ENCODE results near the gene CFHR5.
A peak's percentile ranks its signal among the peaks of the same experiment; 100 is the strongest.

The CFHR5 gene

DNA sequence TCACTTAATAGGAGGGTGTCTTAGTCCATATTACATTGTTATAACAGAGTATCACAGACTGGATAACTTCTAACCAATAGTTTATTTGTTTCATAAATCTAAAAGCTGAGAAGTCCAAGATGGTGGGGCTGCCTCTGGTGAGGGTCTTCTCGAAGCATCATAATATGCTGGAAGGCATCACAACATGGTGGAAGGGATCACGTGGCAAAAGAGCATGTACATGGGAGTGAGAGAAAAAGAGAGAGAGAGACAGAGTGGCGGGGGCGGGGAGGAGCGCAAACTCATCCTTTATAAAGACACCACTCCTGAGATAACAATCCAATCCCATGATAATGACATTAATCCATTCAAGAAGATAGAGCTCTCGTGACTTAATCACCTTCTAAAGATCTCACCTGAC lies 31.5 kb downstream of the CFHR5 start:
- TF ChIP-seq, protein P1, sequence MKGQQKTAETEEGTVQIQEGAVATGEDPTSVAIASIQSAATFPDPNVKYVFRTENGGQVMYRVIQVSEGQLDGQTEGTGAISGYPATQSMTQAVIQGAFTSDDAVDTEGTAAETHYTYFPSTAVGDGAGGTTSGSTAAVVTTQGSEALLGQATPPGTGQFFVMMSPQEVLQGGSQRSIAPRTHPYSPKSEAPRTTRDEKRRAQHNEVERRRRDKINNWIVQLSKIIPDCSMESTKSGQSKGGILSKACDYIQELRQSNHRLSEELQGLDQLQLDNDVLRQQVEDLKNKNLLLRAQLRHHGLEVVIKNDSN (IDR thresholded peaks at IDR 0.05) = no peak
- TF ChIP-seq TCF12 (IDR thresholded peaks at IDR 0.05; ENCODE audit: low read depth) (no peak), RAD21 (IDR thresholded peaks at IDR 0.05; ENCODE audit: low read depth) (no peak), CEBPB (IDR thresholded peaks at IDR 0.05) (no peak), EP300 (IDR thresholded peaks at IDR 0.05; ENCODE audit: borderline replicate concordance) (no peak), NFIC (IDR thresholded peaks at IDR 0.05) (no peak), TEAD4 (IDR thresholded peaks at IDR 0.05) (no peak), FOXM1 (IDR thresholded peaks at IDR 0.05; ENCODE audit: borderline replicate concordance, low read depth) (no peak), EGR1 (IDR thresholded peaks at IDR 0.05) (no peak), CREB1 (IDR thresholded peaks at IDR 0.05; ENCODE audit: low read depth) (no peak), TAF1 (IDR thresholded peaks at IDR 0.05; ENCODE audit: low read depth) (no peak), ZBTB7A (IDR thresholded peaks at IDR 0.05; ENCODE audit: low read depth) (no peak), YY1 (IDR thresholded peaks at IDR 0.05; ENCODE audit: low read depth) (no peak)
- TF ChIP-seq, protein P2, sequence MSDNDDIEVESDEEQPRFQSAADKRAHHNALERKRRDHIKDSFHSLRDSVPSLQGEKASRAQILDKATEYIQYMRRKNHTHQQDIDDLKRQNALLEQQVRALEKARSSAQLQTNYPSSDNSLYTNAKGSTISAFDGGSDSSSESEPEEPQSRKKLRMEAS (IDR thresholded peaks at IDR 0.05) = no peak

DNA sequence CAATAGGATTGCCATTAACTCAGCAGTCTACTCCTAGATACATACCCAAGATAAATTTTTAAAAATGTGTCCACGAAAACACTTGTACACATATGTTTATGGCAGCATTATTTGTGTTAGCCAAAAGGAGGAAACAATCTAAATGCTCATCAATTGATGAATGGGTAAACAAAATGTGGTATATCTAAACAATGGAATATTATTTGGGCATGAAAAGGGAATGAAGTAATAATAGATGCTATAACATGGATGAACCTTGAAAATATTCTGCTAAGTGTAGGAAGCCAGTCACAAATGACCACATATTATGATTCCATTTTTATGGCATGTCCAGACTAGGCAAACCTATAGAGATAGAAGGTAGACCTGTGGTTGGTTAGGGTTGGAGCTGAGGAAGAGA lies 34.3 kb downstream of the CFHR5 start:
- TF ChIP-seq TAF1 (IDR thresholded peaks at IDR 0.05; ENCODE audit: low read depth) (no peak), TEAD4 (IDR thresholded peaks at IDR 0.05) (no peak), RAD21 (IDR thresholded peaks at IDR 0.05; ENCODE audit: low read depth) (no peak), CEBPB (IDR thresholded peaks at IDR 0.05) (no peak), YY1 (IDR thresholded peaks at IDR 0.05; ENCODE audit: low read depth) (no peak), CREB1 (IDR thresholded peaks at IDR 0.05; ENCODE audit: low read depth) (no peak), EGR1 (IDR thresholded peaks at IDR 0.05) (no peak)
- TF ChIP-seq, protein P1 (IDR thresholded peaks at IDR 0.05) = no peak
- TF ChIP-seq, protein P2 (IDR thresholded peaks at IDR 0.05) = no peak
- TF ChIP-seq, protein P3, sequence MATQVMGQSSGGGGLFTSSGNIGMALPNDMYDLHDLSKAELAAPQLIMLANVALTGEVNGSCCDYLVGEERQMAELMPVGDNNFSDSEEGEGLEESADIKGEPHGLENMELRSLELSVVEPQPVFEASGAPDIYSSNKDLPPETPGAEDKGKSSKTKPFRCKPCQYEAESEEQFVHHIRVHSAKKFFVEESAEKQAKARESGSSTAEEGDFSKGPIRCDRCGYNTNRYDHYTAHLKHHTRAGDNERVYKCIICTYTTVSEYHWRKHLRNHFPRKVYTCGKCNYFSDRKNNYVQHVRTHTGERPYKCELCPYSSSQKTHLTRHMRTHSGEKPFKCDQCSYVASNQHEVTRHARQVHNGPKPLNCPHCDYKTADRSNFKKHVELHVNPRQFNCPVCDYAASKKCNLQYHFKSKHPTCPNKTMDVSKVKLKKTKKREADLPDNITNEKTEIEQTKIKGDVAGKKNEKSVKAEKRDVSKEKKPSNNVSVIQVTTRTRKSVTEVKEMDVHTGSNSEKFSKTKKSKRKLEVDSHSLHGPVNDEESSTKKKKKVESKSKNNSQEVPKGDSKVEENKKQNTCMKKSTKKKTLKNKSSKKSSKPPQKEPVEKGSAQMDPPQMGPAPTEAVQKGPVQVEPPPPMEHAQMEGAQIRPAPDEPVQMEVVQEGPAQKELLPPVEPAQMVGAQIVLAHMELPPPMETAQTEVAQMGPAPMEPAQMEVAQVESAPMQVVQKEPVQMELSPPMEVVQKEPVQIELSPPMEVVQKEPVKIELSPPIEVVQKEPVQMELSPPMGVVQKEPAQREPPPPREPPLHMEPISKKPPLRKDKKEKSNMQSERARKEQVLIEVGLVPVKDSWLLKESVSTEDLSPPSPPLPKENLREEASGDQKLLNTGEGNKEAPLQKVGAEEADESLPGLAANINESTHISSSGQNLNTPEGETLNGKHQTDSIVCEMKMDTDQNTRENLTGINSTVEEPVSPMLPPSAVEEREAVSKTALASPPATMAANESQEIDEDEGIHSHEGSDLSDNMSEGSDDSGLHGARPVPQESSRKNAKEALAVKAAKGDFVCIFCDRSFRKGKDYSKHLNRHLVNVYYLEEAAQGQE (IDR thresholded peaks at IDR 0.05; ENCODE audit: low read depth) = no peak

DNA sequence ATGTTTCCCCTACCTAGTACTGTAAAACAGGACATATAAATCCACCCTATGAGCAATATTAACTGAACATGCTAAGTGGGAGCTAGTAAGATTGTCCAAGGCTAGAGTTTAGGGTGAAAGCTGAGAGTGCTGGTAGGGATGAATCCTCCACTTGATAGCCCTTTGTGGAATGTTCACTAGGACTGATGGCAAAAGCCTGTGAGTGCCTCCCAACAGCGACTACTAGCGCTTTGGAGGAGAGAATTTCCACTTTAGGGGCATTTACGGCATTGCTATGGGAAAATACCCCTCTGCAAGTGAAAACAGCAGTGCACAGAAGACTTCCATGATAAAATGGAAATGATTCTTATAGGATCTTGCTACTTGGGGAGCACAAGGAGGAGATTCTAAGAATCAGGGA lies 35.9 kb downstream of the CFHR5 start:
- TF ChIP-seq CREB1 (IDR thresholded peaks at IDR 0.05; ENCODE audit: low read depth) (no peak), YY1 (IDR thresholded peaks at IDR 0.05; ENCODE audit: low read depth) (no peak), TEAD4 (IDR thresholded peaks at IDR 0.05) (no peak), TAF1 (IDR thresholded peaks at IDR 0.05; ENCODE audit: low read depth) (no peak), NFIC (IDR thresholded peaks at IDR 0.05) (no peak), TCF12 (IDR thresholded peaks at IDR 0.05; ENCODE audit: low read depth) (no peak), FOXM1 (IDR thresholded peaks at IDR 0.05; ENCODE audit: borderline replicate concordance, low read depth) (no peak), CEBPB (IDR thresholded peaks at IDR 0.05) (no peak), EP300 (IDR thresholded peaks at IDR 0.05; ENCODE audit: borderline replicate concordance) (no peak)
- TF ChIP-seq, protein P3 (IDR thresholded peaks at IDR 0.05; ENCODE audit: low read depth) = no peak
- TF ChIP-seq, protein P1 (IDR thresholded peaks at IDR 0.05) = no peak
- TF ChIP-seq, protein P2 (IDR thresholded peaks at IDR 0.05) = no peak

DNA sequence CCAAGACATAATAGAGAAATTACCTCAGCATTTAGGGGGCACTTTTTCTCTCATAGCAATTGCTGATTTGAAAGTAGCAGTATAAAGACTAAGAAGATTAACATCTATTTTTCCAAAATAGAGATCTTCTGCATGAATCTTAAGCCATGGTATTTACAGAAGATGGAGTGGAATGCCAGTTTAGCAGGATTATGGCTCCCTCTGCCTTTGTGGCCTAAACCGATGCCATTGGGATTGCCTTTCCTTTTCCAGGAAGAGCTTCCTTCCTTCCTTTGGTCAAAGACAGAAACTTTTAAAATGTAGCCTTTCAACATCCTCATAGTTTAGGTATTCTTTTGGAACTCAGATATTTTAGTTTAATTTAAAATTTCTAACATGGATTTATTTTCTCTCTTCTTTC lies 39.4 kb downstream of the CFHR5 start:
- peak; percentile 9; the same call in 1 of the 2 replicates for TF ChIP-seq RAD21 (IDR thresholded peaks at IDR 0.05; ENCODE audit: low read depth)
- TF ChIP-seq, protein P1 (IDR thresholded peaks at IDR 0.05) = no peak

DNA sequence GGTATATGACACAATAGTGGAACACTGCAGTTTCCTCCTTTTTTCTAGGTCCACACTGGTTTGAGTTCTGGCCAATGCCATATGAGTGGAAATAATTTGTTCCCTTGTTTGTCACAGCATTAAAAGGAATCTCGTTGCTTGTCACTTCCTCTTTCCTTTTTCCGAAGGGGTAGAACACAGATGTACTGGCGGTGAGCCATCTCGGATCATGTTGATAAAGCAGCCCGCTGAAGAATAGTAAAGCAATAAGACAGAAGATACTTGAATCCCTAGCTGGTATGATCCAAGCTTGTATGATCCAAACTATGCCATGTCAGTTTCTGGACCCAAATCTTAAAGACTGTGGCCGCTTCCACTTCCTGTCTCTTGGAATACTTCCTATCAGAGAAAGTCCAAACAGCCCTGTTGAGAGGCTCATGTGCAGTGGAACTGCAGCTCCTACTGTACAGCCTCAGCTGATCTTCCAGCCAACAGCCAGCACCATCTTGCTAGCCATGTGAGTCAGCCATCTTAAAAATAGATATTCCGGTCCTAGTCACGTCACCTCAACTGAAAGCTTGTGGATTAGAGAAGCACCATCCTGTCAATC lies 40.3 kb downstream of the CFHR5 start:
- no peak for TF ChIP-seq FOXM1 (IDR thresholded peaks at IDR 0.05; ENCODE audit: borderline replicate concordance, low read depth)
- TF ChIP-seq, protein P2 (IDR thresholded peaks at IDR 0.05) = no peak
- no peak for TF ChIP-seq RAD21 (IDR thresholded peaks at IDR 0.05; ENCODE audit: low read depth)
- TF ChIP-seq YY1 (IDR thresholded peaks at IDR 0.05; ENCODE audit: low read depth) = no peak
- no peak for TF ChIP-seq TEAD4 (IDR thresholded peaks at IDR 0.05)
- no peak for TF ChIP-seq EP300 (IDR thresholded peaks at IDR 0.05; ENCODE audit: borderline replicate concordance)
